OCI-LY3 (cell line): ENCODE data around the gene RPL6.
"Not testable (repeated sequence)": the region's sequence is repeated elsewhere in the genome, so short reads cannot be mapped to it uniquely, and the experiment has no call there.

ENCODE experiments used
- EZH2phosphoT487 ChIP-seq: fragments of 200-600 bp; shearing (Covaris generic); IDR thresholded peaks from 2 replicates; pipeline ENCODE4 v1.6.1; 2018; ENCODE audit warnings: antibody characterized with exemption, mixed run types, low read depth
- TF ChIP-seq, protein P1 (sequence below): fragments of 200-600, 300-600 bp; sonication (generic); IDR thresholded peaks from 2 replicates; pipeline ENCODE4 v1.5.1; 2014; ENCODE audit warnings: antibody characterized with exemption, low read length, low read depth

DNA sequence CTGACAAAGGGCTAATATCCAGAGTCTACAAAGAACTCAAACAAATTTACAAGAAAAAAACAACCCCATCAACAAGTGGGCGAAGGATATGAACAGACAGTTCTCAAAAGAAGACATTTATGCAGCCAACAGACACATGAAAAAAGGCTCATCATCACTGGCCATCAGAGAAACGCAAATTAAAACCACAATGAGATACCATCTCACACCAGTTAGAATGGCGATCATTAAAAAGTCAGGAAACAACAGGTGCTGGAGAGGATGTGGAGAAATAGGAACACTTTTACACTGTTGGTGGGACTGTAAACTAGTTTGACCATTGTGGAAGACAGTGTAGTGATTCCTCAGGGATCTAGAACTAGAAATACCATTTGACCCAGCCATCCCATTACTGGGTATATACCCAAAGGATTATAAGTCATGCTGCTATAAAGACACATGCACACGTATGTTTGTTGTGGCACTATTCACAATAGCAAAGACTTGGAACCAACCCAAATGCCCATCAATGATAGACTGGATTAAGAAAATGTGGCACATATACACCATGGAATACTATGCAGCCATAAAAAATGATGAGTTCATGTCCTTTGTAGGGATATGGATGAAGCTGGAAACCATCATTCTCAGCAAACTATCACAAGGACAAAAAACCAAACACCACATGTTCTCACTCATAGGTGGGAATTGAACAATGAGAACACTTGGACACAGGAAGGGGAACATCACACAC is 19.3 kb downstream of the RPL6 start:
- TF ChIP-seq, protein P1, sequence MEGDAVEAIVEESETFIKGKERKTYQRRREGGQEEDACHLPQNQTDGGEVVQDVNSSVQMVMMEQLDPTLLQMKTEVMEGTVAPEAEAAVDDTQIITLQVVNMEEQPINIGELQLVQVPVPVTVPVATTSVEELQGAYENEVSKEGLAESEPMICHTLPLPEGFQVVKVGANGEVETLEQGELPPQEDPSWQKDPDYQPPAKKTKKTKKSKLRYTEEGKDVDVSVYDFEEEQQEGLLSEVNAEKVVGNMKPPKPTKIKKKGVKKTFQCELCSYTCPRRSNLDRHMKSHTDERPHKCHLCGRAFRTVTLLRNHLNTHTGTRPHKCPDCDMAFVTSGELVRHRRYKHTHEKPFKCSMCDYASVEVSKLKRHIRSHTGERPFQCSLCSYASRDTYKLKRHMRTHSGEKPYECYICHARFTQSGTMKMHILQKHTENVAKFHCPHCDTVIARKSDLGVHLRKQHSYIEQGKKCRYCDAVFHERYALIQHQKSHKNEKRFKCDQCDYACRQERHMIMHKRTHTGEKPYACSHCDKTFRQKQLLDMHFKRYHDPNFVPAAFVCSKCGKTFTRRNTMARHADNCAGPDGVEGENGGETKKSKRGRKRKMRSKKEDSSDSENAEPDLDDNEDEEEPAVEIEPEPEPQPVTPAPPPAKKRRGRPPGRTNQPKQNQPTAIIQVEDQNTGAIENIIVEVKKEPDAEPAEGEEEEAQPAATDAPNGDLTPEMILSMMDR = not testable (repeated sequence)
- not testable (repeated sequence) for TF ChIP-seq EZH2phosphoT487
